HEK293 (cell line): ENCODE measurements around the gene OSCP1.

Experiments used
- GFI1B ChIP-seq: fragments of 450-650 bp; formaldehyde crosslinking; IDR thresholded peaks from 2 replicates; pipeline ENCODE4 v1.5.1; 2016; ENCODE audit warnings: missing biosample characterization, missing genetic modification characterization
- OVOL3 ChIP-seq: fragments of 450-650 bp; formaldehyde crosslinking; IDR thresholded peaks from 2 replicates; pipeline ENCODE4 v1.5.1; 2016; ENCODE audit warnings: missing biosample characterization, missing genetic modification characterization
- SP7 ChIP-seq: fragments of 450-650 bp; formaldehyde crosslinking; IDR thresholded peaks from 2 replicates; pipeline ENCODE4 v1.5.1; 2016; ENCODE audit warnings: missing biosample characterization, missing genetic modification characterization
- ZBTB21 ChIP-seq: fragments of 450-650 bp; formaldehyde crosslinking; IDR thresholded peaks from 2 replicates; pipeline ENCODE4 v1.5.1; 2017; ENCODE audit warnings: missing biosample characterization, missing genetic modification characterization
- ZFP37 ChIP-seq: fragments of 450-650 bp; formaldehyde crosslinking; IDR thresholded peaks from 2 replicates; pipeline ENCODE4 v1.5.1; 2016; ENCODE audit warnings: missing biosample characterization, missing genetic modification characterization
- ZNF114 ChIP-seq: fragments of 450-650 bp; formaldehyde crosslinking; IDR thresholded peaks from 2 replicates; pipeline ENCODE4 v1.5.0; 2017; ENCODE audit warnings: missing biosample characterization, missing genetic modification characterization
- ZNF140 ChIP-seq: fragments of 450-650 bp; formaldehyde crosslinking; IDR thresholded peaks from 2 replicates; pipeline ENCODE4 v1.5.1; 2016; ENCODE audit warnings: missing biosample characterization, missing genetic modification characterization
- ZNF146 ChIP-seq: fragments of 450-650 bp; formaldehyde crosslinking; IDR thresholded peaks from 2 replicates; pipeline ENCODE4 v1.5.1; 2016; ENCODE audit warnings: missing biosample characterization, missing genetic modification characterization
- ZNF157 ChIP-seq: fragments of 450-650 bp; formaldehyde crosslinking; IDR thresholded peaks from 2 replicates; pipeline ENCODE4 v1.5.1; 2016; ENCODE audit warnings: missing biosample characterization, missing genetic modification characterization
- ZNF221 ChIP-seq: fragments of 450-650 bp; formaldehyde crosslinking; IDR thresholded peaks from 2 replicates; pipeline ENCODE4 v1.5.1; 2017; ENCODE audit warnings: missing biosample characterization, missing genetic modification characterization, borderline replicate concordance
- ZNF24 ChIP-seq: fragments of 450-650 bp; formaldehyde crosslinking; IDR thresholded peaks from 2 replicates; pipeline ENCODE4 v1.5.1; 2016; ENCODE audit warnings: missing biosample characterization, missing genetic modification characterization
- ZNF350 ChIP-seq: fragments of 450-650 bp; formaldehyde crosslinking; IDR thresholded peaks from 2 replicates; pipeline ENCODE4 v1.5.0; 2017; ENCODE audit warnings: missing biosample characterization, mild to moderate bottlenecking, missing genetic modification characterization
- ZNF366 ChIP-seq: fragments of 450-650 bp; formaldehyde crosslinking; conservative IDR thresholded peaks from 2 replicates; pipeline ENCODE4 v1.5.1; 2016; ENCODE audit warnings: missing biosample characterization, missing genetic modification characterization
- ZNF501 ChIP-seq: fragments of 450-650 bp; formaldehyde crosslinking; IDR thresholded peaks from 2 replicates; pipeline ENCODE4 v1.5.1; 2016; ENCODE audit warnings: missing biosample characterization, missing genetic modification characterization
- ZNF558 ChIP-seq: fragments of 450-650 bp; formaldehyde crosslinking; IDR thresholded peaks from 2 replicates; pipeline ENCODE4 v1.5.1; 2016; ENCODE audit warnings: missing biosample characterization, missing genetic modification characterization
- ZNF626 ChIP-seq: fragments of 450-650 bp; sonication (Bioruptor Pico); formaldehyde crosslinking; IDR thresholded peaks from 2 replicates; pipeline ENCODE4 v1.5.1; 2018; ENCODE audit warnings: missing biosample characterization, missing genetic modification characterization, inconsistent platforms
- ZNF777 ChIP-seq: fragments of 450-650 bp; formaldehyde crosslinking; IDR thresholded peaks from 2 replicates; pipeline ENCODE4 v1.5.1; 2017; ENCODE audit warnings: missing biosample characterization, missing genetic modification characterization, borderline replicate concordance
- ZNF785 ChIP-seq: fragments of 450-650 bp; formaldehyde crosslinking; IDR thresholded peaks from 2 replicates; pipeline ENCODE4 v1.5.1; 2016; ENCODE audit warnings: missing biosample characterization, missing genetic modification characterization
- ZSCAN23 ChIP-seq: fragments of 450-650 bp; formaldehyde crosslinking; IDR thresholded peaks from 2 replicates; pipeline ENCODE4 v1.5.1; 2016; ENCODE audit warnings: missing biosample characterization, missing genetic modification characterization
- ZSCAN30 ChIP-seq: fragments of 450-650 bp; IDR thresholded peaks from 2 replicates; pipeline ENCODE4 v1.5.1; 2018; ENCODE audit warnings: missing biosample characterization, mild to moderate bottlenecking, missing genetic modification characterization, moderate library complexity
- TF ChIP-seq, protein P1 (sequence below): fragments of 450-650 bp; formaldehyde crosslinking; IDR thresholded peaks from 2 replicates; pipeline ENCODE4 v1.5.1; 2017; ENCODE audit warnings: missing biosample characterization, missing genetic modification characterization
- TF ChIP-seq, protein P2 (sequence below): fragments of 450-650 bp; formaldehyde crosslinking; IDR thresholded peaks from 2 replicates; pipeline ENCODE4 v1.5.1; 2017; ENCODE audit warnings: missing biosample characterization, missing genetic modification characterization
- TF ChIP-seq, protein P3 (sequence below): sonication (generic); formaldehyde crosslinking; IDR thresholded peaks from 2 replicates; pipeline ENCODE4 v1.8.1; 2022; ENCODE audit warnings: mild to moderate bottlenecking, moderate library complexity, missing genetic modification reagents
- TF ChIP-seq, protein P4 (sequence below): fragments of 450-650 bp; formaldehyde crosslinking; IDR thresholded peaks from 2 replicates; pipeline ENCODE4 v1.5.1; 2016; ENCODE audit warnings: missing biosample characterization, missing genetic modification characterization
- TF ChIP-seq, protein P5 (sequence below): fragments of 450-650 bp; formaldehyde crosslinking; IDR thresholded peaks from 2 replicates; pipeline ENCODE4 v1.5.1; 2016; ENCODE audit warnings: missing biosample characterization, missing genetic modification characterization
- TF ChIP-seq, protein P6 (sequence below): fragments of 450-650 bp; formaldehyde crosslinking; IDR thresholded peaks from 2 replicates; pipeline ENCODE4 v1.5.1; 2016; ENCODE audit warnings: missing biosample characterization, missing genetic modification characterization
- TF ChIP-seq, protein P7 (sequence below): fragments of 450-650 bp; formaldehyde crosslinking; IDR thresholded peaks from 2 replicates; pipeline ENCODE4 v1.5.1; 2017; ENCODE audit warnings: missing biosample characterization, missing genetic modification characterization

Gene OSCP1

DNA sequence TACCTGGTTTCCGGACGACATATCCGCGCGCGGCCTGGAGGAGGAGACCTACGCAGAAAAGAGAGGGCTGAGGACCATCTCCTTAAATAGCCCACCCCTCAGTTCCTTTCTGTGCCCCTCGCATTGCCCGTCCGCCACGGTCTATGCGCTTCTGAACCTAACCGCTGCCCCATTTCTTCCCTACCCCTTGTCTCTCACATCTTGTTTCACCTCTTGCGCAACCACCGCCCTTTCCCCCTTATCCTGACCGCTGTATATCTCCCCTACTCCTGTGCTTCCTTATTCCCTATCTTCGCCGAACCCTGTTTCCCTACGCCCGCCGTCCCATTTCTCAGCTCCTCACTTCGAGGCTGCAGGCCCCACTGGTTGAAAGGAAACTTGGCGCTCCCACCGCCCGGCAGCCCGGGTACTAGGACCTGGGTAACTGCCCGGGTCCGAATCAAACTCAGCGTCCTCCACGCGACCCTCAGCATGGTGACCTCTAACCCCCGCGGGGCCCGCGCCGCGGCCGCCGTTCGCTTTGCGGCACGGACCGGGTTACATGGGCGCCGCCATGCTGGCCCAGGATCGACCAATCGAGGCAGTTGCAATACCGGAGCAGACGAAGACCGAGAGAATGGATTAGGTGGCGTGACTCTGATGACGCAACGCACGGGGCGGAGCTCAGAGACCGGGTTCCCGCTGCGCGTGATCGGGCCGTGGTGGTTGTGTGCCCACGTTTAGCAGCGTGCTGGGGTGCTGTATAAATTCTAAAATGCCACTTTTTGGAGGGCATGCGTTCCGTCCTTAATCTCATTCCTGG is 13.8 kb upstream of the OSCP1 start, which contains the start of gene MRPS15 (continued):
- TF ChIP-seq, protein P1, sequence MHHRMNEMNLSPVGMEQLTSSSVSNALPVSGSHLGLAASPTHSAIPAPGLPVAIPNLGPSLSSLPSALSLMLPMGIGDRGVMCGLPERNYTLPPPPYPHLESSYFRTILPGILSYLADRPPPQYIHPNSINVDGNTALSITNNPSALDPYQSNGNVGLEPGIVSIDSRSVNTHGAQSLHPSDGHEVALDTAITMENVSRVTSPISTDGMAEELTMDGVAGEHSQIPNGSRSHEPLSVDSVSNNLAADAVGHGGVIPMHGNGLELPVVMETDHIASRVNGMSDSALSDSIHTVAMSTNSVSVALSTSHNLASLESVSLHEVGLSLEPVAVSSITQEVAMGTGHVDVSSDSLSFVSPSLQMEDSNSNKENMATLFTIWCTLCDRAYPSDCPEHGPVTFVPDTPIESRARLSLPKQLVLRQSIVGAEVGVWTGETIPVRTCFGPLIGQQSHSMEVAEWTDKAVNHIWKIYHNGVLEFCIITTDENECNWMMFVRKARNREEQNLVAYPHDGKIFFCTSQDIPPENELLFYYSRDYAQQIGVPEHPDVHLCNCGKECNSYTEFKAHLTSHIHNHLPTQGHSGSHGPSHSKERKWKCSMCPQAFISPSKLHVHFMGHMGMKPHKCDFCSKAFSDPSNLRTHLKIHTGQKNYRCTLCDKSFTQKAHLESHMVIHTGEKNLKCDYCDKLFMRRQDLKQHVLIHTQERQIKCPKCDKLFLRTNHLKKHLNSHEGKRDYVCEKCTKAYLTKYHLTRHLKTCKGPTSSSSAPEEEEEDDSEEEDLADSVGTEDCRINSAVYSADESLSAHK (tag by site-specific recombination) = peak; percentile 69; the same call in 1 of the 2 replicates
- TF ChIP-seq, protein P2, sequence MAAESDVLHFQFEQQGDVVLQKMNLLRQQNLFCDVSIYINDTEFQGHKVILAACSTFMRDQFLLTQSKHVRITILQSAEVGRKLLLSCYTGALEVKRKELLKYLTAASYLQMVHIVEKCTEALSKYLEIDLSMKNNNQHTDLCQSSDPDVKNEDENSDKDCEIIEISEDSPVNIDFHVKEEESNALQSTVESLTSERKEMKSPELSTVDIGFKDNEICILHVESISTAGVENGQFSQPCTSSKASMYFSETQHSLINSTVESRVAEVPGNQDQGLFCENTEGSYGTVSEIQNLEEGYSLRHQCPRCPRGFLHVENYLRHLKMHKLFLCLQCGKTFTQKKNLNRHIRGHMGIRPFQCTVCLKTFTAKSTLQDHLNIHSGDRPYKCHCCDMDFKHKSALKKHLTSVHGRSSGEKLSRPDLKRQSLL (tag by site-specific recombination) = peak; percentile 63; the same call in 1 of the 2 replicates
- 0 out of 2 replicates have a peak, but pooled peaks have one; percentile 78 for TF ChIP-seq ZFP37 (tag by site-specific recombination)
- TF ChIP-seq ZNF157 (tag by site-specific recombination) = no peak
- TF ChIP-seq OVOL3 (tag by site-specific recombination) = 0 out of 2 replicates have a peak, but pooled peaks have one; percentile 22
- TF ChIP-seq ZNF221 (tag by site-specific recombination) = 0 out of 2 replicates have a peak, but pooled peaks have one; percentile 68
- peak; percentile 91 for TF ChIP-seq ZSCAN30 (tag by site-specific recombination)
- TF ChIP-seq, protein P3, sequence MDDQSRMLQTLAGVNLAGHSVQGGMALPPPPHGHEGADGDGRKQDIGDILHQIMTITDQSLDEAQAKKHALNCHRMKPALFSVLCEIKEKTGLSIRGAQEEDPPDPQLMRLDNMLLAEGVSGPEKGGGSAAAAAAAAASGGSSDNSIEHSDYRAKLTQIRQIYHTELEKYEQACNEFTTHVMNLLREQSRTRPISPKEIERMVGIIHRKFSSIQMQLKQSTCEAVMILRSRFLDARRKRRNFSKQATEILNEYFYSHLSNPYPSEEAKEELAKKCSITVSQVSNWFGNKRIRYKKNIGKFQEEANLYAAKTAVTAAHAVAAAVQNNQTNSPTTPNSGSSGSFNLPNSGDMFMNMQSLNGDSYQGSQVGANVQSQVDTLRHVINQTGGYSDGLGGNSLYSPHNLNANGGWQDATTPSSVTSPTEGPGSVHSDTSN = no peak
- TF ChIP-seq ZNF785 (tag by site-specific recombination) = peak; percentile 61
- 0 out of 2 replicates have a peak, but pooled peaks have one; percentile 25 for TF ChIP-seq ZNF558 (tag by site-specific recombination)
- peak; percentile 83 for TF ChIP-seq ZNF24
- TF ChIP-seq ZBTB21 (tag by site-specific recombination) = peak; percentile 92
- TF ChIP-seq SP7 (tag by site-specific recombination) = peak; percentile 94
- TF ChIP-seq, protein P4, sequence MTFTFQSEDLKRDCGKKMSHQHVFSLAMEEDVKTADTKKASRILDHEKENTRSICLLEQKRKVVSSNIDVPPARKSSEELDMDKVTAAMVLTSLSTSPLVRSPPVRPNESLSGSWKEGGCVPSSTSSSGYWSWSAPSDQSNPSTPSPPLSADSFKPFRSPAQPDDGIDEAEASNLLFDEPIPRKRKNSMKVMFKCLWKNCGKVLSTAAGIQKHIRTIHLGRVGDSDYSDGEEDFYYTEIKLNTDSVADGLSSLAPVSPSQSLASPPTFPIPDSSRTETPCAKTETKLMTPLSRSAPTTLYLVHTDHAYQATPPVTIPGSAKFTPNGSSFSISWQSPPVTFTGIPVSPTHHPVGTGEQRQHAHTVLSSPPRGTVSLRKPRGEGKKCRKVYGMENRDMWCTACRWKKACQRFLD = peak; percentile 92
- TF ChIP-seq ZNF146 (tag by site-specific recombination) = peak; percentile 23; the same call in 1 of the 2 replicates
- TF ChIP-seq, protein P5, sequence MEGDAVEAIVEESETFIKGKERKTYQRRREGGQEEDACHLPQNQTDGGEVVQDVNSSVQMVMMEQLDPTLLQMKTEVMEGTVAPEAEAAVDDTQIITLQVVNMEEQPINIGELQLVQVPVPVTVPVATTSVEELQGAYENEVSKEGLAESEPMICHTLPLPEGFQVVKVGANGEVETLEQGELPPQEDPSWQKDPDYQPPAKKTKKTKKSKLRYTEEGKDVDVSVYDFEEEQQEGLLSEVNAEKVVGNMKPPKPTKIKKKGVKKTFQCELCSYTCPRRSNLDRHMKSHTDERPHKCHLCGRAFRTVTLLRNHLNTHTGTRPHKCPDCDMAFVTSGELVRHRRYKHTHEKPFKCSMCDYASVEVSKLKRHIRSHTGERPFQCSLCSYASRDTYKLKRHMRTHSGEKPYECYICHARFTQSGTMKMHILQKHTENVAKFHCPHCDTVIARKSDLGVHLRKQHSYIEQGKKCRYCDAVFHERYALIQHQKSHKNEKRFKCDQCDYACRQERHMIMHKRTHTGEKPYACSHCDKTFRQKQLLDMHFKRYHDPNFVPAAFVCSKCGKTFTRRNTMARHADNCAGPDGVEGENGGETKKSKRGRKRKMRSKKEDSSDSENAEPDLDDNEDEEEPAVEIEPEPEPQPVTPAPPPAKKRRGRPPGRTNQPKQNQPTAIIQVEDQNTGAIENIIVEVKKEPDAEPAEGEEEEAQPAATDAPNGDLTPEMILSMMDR (tag by site-specific recombination) = peak; percentile 55; the same call in 1 of the 2 replicates
- TF ChIP-seq ZNF777 = peak; percentile 98
- TF ChIP-seq, protein P6, sequence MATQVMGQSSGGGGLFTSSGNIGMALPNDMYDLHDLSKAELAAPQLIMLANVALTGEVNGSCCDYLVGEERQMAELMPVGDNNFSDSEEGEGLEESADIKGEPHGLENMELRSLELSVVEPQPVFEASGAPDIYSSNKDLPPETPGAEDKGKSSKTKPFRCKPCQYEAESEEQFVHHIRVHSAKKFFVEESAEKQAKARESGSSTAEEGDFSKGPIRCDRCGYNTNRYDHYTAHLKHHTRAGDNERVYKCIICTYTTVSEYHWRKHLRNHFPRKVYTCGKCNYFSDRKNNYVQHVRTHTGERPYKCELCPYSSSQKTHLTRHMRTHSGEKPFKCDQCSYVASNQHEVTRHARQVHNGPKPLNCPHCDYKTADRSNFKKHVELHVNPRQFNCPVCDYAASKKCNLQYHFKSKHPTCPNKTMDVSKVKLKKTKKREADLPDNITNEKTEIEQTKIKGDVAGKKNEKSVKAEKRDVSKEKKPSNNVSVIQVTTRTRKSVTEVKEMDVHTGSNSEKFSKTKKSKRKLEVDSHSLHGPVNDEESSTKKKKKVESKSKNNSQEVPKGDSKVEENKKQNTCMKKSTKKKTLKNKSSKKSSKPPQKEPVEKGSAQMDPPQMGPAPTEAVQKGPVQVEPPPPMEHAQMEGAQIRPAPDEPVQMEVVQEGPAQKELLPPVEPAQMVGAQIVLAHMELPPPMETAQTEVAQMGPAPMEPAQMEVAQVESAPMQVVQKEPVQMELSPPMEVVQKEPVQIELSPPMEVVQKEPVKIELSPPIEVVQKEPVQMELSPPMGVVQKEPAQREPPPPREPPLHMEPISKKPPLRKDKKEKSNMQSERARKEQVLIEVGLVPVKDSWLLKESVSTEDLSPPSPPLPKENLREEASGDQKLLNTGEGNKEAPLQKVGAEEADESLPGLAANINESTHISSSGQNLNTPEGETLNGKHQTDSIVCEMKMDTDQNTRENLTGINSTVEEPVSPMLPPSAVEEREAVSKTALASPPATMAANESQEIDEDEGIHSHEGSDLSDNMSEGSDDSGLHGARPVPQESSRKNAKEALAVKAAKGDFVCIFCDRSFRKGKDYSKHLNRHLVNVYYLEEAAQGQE = peak; percentile 32; the same call in 1 of the 2 replicates
- TF ChIP-seq ZNF366 (tag by site-specific recombination) = 0 out of 2 replicates have a peak, but pooled peaks have one; percentile 21
- TF ChIP-seq, protein P7, sequence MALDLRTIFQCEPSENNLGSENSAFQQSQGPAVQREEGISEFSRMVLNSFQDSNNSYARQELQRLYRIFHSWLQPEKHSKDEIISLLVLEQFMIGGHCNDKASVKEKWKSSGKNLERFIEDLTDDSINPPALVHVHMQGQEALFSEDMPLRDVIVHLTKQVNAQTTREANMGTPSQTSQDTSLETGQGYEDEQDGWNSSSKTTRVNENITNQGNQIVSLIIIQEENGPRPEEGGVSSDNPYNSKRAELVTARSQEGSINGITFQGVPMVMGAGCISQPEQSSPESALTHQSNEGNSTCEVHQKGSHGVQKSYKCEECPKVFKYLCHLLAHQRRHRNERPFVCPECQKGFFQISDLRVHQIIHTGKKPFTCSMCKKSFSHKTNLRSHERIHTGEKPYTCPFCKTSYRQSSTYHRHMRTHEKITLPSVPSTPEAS = peak; percentile 42; the same call in 1 of the 2 replicates
- TF ChIP-seq ZNF114 (tag by site-specific recombination) = no peak
- peak; percentile 94 for TF ChIP-seq ZNF501
- TF ChIP-seq ZNF626 (tag by site-specific recombination) = no peak
- TF ChIP-seq GFI1B (tag by site-specific recombination) = no peak
- peak; percentile 7; the same call in 1 of the 2 replicates for TF ChIP-seq ZSCAN23
- TF ChIP-seq ZNF140 = no peak
- TF ChIP-seq ZNF350 = no peak
